IPS-NIHi7 (cell line): Measurements from ENCODE around the gene TRIM22.
"Not testable (repeated sequence)": the region's sequence is repeated elsewhere in the genome, so short reads cannot be mapped to it uniquely, and the experiment has no call there.

ENCODE experiments used
- DNase-seq: peaks from one replicate; pipeline ENCODE4 v3.0.0; 2012; ENCODE audit warnings: mixed read lengths; ENCODE audit errors: extremely low spot score

The TRIM22 gene

DNA sequence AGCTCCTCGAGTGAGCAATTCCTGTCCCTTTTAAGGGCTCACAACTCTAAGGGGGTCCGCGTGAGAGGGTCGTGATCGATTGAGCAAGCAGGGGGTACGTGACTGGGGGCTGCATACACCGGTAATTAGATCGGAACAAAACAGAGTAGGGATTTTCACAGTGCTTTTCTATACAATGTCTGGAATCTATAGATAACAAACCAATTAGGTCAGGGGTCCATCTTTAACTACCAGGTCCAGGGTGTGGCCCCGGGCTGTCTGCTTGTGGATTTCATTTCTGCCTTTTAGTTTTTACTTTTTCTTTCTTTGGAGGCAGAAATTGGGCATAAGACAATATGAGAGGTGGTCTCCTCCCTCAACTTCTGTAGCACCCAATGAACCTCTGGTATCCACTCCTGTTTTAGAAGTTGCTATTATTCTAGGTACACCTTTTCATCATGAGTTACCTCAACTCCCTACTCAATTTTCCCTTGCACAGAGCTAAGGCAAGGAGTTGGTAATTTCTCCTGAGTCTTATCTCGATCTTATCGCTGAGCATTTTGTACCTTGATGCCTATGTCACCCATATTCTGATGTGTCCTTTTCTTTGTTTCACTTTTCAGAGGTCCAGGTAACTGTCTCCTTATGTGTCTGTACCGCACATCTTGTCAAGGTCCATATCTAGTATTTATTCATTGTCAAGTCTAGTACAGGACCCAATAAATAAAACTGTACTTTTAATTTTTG, 1.8 kb downstream of the TRIM22 start:
- DNase-seq: not testable (repeated sequence)

DNA sequence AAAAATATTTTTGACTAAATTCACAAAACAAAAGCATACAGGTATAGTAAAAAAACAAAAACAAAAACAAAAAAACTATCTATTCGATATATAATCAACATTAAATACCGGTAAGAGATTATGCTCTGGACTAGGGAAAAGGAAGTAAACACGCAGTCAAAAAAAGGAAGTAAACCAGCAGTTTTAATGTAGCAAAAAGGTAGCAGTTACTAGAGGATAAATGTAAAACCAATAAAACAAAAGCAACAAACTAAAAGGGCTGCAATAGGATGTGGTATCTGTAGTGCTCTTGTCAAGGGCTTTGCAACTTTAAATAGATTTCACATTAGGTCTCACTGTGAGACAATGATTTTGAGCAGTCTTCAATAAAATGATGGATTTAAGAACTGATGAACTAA, 2.4 kb downstream of the TRIM22 start:
- no peak for DNase-seq

DNA sequence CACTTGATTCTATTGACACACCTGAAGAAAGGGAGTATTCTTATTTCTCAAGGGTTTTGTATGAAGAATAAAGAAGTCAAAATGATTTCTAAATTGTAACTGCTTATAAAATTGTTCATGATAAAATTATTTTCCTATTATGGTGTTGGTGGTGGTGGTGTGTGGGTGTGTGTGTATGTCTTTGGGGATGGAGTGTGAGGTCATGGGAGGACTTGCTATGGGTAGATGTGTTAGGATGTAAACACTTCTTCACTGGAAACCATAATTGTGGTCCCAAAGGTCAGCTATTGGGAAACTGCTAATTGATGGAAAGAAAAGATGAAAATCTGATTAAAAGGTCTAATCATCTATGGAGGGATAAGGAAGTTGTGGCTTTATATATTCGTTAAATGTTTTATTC, 5.1 kb downstream of the TRIM22 start:
- no peak for DNase-seq

DNA sequence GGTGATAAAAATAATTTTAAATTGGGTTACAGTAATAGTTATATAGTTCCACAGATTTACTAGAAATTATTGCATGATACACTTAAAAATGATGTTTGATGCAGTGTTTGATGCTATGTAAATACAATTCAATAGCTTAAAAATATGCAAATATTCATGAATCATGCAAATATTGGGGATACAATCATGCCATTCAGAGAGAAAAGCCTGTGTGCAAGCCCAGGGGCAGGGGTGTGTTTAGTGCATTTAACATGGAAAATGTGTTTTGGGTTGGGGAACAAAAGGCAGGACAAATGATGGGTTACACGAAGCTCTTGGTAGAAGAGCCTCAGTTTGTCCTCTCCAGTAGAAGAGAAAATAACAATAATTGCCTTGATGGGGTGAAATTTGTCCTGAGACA, 6.0 kb downstream of the TRIM22 start:
- no peak for DNase-seq

DNA sequence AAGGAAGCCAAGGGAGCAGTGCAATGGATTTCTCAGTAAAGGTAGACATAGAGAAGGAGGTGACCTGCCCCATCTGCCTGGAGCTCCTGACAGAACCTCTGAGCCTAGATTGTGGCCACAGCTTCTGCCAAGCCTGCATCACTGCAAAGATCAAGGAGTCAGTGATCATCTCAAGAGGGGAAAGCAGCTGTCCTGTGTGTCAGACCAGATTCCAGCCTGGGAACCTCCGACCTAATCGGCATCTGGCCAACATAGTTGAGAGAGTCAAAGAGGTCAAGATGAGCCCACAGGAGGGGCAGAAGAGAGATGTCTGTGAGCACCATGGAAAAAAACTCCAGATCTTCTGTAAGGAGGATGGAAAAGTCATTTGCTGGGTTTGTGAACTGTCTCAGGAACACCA, 6.6 kb downstream of the TRIM22 start:
- DNase-seq: no peak

DNA sequence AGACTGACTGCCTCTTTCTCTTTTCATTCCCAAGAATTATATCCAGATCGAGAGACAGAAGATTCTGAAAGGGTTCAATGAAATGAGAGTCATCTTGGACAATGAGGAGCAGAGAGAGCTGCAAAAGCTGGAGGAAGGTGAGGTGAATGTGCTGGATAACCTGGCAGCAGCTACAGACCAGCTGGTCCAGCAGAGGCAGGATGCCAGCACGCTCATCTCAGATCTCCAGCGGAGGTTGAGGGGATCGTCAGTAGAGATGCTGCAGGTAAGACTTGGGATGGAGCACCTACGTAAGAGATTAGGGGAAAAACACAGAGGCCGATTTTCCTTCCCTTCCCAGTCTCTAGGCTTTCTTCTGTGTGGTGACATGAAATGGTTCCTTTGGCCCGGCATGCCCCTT, 8.7 kb downstream of the TRIM22 start:
- DNase-seq: no peak

DNA sequence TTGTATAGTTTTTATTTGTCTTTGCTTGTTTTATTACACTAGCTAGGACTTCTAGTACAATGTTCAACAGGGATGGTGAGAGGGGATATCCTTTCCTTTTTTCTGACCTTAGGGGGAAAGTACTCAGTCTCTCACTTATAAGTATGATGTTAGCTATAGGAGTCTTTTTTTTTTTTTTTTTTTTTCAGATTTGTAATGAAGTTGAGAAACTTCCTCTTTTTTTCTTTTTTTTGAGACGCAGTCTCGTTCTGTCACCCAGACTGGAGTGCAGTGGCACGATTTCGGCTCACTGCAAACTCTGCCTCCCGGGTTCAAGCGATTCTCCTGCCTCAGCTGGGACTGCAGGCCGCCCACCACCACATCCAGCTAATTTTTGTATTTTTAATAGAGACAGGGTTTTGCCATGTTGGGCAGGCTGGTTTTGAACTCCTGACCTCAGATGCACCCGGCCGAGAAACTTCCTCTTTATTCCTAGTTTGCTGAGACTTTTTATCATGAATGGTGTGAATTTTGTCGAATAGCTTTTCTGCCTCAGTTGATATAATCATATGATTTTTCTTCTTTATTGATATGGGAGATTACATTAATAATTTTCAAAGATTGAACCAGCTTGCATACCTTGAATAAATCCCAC, 10.9 kb downstream of the TRIM22 start:
- no peak for DNase-seq

DNA sequence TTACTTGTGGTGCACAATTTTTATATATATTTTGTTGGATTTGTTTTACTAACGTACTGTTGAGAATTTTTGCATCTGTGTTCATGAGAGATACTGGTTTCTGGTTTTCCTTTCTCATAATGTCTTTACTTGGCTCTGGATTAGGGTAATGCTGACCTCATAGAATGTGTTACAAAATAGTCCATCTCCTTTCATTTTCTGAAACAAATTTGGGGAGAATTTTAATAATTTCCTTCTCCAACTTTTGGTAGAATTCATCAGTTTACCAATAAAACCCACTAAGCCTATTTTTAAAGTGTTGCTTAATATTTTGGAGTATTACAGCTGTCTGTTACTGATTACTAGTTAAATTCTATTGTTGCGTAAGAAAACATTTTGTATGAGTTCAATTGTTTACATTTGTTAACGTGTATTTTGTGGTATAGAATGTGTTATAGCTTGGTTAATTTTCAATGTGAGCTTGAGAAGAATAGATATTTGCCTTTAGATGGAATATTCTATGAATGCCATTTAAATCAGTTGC, 11.5 kb downstream of the TRIM22 start:
- no peak for DNase-seq

DNA sequence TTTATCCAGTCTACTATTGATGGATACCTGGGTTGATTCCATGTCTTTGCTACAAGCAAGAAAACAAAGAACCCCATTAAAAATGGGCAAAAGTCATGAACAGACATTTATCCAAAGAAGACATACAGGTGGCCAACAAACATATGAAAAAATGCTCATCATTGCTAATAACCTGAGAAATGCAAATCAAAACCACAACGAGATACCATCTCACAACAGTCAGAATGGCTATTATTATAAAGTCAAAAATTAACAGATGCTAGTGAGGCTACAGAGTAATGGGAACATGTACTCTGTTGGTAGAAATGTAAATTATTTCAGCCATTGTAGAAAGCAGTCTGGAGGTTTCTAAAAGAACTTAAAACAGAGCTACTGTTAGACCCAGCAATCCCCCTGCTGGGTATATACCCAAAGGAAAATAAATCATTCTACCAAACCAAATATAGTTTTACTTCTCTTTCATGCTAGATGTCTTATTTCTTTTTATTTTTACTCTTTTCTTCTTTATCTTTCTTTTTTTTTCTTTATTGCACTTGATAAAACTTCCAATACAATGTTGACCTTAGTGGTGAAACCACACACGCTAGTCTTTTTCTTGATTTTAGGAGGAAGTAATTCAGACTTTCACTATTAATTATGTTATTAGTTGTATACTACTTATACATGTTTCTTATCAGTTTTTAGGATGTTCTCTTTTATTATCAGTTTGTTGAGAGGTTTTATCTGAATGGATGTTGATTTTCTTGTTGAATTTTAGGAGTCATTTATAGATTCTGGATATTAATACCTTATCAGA, 14.3 kb downstream of the TRIM22 start:
- no peak for DNase-seq

DNA sequence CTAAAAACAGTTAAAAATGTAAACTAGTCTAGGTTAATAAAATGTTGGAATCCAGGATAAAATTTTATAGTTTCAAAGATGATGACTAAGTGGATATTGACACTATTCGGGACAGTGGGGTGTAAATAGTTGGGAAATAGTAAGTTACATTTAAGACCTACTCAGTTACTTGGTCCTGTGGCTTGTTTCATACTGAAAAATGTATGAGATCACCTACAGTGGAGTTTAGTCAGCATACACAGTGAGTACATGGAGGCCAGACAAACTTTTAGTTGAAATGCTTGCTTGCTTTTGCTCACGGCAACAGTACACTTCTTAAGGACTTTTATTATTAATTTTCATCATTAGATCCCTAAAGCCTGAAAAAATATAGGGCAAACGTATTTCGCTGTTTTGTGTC, 16.1 kb downstream of the TRIM22 start:
- DNase-seq: no peak

DNA sequence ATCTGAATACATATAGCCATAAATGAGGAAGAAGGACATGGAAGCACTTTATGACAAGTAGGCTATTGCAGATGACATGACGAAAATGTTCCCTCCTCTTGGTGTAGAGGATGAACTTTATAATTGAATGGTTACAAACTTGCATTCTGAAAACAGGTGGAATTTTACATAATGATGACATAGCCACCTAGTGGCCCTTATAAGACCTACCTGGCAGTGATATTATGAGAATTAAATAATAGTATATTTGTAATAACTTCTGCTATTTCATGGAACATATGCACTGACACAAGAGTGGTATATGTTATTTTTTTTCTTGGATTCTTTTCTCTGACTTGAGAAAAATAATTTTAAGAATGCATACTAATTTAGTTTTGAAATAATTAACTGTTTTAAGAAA, 22.9 kb downstream of the TRIM22 start:
- DNase-seq: no peak

DNA sequence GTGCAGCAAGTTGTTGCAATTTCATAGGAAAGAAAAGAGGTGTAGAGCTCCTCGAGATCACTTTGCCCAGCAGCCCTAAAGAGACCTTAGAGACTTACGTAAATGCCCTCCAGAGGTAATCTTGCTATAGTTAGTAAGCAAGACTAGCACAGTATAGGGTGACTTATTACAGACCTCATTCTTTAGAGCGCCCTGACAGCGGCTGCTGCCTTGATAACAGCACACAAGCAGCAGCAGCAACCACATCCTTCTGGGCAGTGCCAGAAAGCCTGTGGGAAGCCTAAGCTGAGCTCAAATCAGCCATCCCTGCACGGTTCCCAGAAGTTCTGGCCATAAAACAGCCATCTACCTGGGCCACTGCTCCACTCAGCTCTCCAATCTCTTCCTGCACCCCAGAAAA, 24.1 kb downstream of the TRIM22 start:
- DNase-seq: no peak

DNA sequence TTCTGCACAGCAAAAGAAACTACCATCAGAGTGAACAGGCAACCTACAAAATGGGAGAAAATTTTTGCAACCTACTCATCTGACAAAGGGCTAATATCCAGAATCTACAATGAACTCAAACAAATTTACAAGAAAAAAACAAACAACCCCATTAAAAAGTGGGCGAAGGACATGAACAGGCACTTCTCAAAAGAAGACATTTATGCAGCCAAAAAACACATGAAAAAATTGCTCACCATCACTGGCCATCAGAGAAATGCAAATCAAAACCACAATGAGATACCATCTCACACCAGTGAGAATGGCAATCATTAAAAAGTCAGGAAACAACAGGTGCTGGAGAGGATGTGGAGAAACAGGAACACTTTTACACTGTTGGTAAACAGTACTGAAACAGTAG, 26.9 kb downstream of the TRIM22 start:
- not testable (repeated sequence) for DNase-seq

DNA sequence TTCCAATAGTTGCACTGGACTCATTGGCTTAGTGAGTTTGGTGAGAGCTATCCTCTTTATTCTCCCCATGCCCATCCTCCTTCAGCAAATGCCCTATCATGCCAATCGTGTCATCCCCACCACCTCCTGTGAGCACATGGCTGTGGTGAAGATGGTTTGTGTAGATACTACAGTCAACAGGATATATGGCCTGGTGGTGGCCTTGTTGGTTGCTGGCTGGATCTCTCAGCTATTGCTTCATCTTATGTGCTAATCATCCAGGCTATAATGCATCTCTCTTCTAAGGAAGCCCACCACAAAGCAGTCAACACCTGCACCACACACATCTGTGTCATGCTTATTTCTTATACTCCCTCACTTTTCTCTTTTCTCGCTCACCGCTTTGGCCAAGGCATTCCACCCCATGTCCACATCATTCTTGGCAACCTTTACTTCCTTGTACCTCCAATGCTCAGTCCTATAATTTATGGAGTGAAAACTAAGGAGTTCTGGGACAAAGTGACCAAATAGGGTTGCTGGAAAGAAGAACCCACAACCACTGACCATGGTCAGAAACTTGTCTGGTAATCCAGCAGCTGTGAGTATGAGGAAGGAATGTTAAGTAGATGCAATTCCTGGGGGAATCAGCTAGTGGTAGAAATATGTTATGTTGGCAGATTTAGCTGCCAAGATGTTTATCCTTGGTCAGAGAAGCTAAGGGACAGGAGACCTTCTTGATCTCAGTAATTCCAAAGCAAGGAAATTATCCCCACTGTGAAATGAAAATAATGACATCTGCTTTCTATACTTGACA, 30.3 kb downstream of the TRIM22 start:
- no peak for DNase-seq

DNA sequence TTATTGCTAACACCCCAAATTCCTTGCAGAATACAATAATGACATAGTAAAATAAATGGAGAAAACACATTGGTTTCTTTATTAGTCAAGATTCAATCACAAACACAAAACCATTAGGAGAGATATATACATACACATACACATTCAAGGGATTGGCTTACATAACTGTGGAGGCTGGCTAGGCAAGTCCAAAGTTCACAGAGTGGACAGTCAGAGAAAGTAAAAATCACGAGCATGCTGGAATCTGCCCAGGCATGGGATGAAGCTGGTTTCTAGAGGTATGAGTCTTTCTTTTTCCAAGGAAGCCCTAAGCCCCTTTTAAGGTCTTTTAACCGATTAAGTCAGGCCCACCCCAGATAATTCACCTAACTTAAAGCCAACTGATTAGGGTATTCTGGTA, 33.0 kb downstream of the TRIM22 start:
- no peak for DNase-seq

DNA sequence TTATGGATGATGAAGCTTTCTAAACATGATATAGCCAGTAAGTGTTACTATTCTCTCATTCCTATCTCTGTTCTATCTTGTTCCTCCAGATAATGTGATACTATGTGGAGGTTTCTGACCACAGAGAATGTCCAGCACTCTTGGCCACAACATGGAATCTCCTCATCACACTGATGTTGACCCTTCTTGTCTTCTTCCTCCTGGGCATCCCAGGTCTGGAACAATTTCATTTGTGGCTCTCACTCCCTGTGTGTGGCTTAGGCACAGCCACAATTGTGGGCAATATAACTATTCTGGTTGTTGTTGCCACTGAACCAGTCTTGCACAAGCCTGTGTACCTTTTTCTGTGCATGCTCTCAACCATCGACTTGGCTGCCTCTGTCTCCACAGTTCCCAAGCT, 36.8 kb downstream of the TRIM22 start:
- no peak for DNase-seq

DNA sequence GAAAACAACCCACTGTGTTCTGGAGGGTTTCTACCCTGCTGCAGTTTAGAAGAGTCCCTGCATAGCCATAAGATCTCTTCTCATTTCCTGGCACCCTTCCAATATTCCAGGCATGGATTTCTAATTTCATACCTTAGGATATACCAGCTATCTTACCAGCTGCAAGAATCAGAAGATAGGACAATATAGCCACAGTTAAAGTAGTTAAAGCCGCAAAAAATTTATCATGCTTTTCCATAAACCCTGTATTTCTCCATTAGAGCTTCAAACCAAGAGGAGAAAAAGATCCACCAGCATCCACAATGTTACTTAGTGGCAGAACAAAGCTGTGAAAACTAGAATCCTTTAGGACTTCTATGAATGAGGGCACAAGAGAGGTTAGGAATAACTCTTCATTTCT, 38.1 kb downstream of the TRIM22 start:
- DNase-seq: no peak

DNA sequence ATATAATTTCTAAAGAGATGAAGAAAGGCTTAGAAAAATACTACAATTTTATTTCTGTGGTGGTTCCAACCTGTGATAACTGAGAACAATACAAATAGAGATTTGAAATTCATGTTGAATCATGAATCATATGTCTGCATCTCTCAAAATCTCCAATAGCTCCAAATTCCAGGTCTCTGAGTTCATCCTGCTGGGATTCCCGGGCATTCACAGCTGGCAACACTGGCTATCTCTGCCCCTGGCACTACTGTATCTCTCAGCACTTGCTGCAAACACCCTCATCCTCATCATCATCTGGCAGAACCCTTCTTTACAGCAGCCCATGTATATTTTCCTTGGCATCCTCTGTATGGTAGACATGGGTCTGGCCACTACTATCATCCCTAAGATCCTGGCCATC, 46.8 kb downstream of the TRIM22 start, which contains the start of gene OR56B1:
Gene OR56B1 (plus strand): TSS at position 53 of the 400 bp plus-strand sequence. CDS start 69 bp downstream, at position 122.
- no peak for DNase-seq

DNA sequence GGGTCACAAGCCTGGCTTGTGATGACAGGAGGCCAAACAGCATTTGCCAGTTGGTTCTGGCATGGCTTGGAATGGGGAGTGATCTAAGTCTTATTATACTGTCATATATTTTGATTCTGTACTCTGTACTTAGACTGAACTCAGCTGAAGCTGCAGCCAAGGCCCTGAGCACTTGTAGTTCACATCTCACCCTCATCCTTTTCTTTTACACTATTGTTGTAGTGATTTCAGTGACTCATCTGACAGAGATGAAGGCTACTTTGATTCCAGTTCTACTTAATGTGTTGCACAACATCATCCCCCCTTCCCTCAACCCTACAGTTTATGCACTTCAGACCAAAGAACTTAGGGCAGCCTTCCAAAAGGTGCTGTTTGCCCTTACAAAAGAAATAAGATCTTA, 47.5 kb downstream of the TRIM22 start:
- DNase-seq: no peak

DNA sequence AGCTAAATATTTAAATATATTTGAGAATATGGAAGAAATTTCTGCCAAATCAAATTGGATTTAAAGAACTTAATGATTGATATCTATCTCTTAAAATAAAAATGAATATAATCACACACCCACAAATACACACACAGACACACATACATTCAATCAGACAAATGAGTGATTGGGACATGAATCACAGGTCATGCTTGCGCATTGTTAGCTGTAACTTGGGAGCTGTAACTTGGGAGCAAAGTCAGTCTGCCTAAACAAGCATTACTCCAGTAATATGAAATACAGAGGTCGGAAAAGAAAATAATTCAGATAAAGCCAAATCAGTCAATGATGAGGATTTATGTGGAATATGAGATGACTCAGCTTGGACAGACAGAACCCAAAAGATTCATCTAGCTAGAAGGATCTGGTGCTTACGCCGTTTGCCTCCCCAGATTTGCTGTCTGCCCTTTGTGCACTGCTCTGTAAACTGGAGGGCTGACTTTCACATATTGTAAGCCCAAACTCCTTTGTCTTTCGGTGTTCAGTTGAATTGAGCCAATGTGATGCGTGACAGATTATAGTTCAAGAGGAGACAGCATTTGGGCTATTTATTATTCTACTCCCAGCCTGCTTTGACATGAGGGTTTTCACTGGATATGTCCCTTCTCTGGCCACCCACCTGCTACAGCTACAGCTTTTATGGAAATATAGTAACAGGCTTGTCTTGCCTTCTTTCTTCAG, 48.2 kb downstream of the TRIM22 start:
- DNase-seq: no peak

DNA sequence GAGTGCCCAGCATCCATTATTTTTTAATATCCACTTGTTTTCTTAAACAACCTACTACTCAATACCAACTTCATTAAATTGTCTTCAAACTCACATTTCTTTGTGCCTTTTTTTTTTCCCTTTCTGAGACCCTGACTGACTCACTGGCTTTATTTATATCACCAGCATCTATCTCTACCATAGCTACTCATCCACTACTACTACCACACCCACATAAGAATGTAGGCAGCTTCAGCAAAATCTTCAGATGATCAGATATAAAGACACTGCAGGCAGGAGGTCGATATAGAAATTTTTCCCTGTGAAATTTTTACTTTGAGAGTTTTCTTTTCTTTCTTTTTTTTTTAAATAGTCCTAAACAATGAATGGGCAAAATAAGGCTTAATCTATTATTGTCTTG, 48.8 kb downstream of the TRIM22 start:
- no peak for DNase-seq
